Gastrocnemius medialis (tissue), 4 donors: ENCODE measurements around the gene TNS1. TPM values are rescaled to one million over a fixed set of nuclear protein-coding genes. Genes with fewer than 3 reads are reported as not detected.

Experiments
- ATAC-seq, 2 donors: fragments of 150-250 bp; one replicate each; pipeline ENCODE4 v1.9.1; 2016
- DNase-seq, 2 donors: peaks; one replicate each; pipeline ENCODE4 v3.0.0-alpha.2; 2019
- H3K27ac ChIP-seq, 4 donors: fragments of 200-600 bp; sonication (generic); 1 replicate in 1 of 4; 2 replicates in 3 of 4; pipeline ENCODE4 v1.5.1; 2016 to 2018; ENCODE audit warnings: mild to moderate bottlenecking in 2 of 4, moderate library complexity in 1 of 4
- H3K27me3 ChIP-seq, 3 donors: fragments of 200-600 bp; sonication (generic) in 2 of 3; 1 replicate in 1 of 3; 2 replicates in 2 of 3; pipeline versions ENCODE4 v1.5.1 to v1.6.0; 2016 to 2019; ENCODE audit warnings: mild to moderate bottlenecking in 1 of 3, moderate library complexity in 1 of 3
- H3K36me3 ChIP-seq, 2 donors: fragments of 200-600 bp; sonication (generic) in 1 of 2; one replicate each; pipeline ENCODE4 v1.5.1; 2017 to 2018
- H3K4me1 ChIP-seq, 2 donors: fragments of 200-600 bp; sonication (generic) in 1 of 2; one replicate each; pipeline ENCODE4 v1.5.1; 2016 to 2017; ENCODE audit warnings: mild to moderate bottlenecking in 2 of 2
- H3K4me3 ChIP-seq, 4 donors: fragments of 200-600 bp; sonication (generic) in 3 of 4; 1 replicate in 1 of 4; 2 replicates in 3 of 4; pipeline ENCODE4 v1.5.1; 2016 to 2019; ENCODE audit warnings: mild to moderate bottlenecking in 2 of 4
- H3K9me3 ChIP-seq, 3 donors: fragments of 200-600 bp; sonication (generic) in 2 of 3; 1 replicate in 1 of 3; 2 replicates in 2 of 3; pipeline ENCODE4 v1.5.1; 2016 to 2019
- POLR2A ChIP-seq, 2 donors: fragments of 450-650 bp; IDR thresholded peaks; one replicate each; pipeline ENCODE4 v1.6.1; 2017; ENCODE audit warnings: antibody characterized with exemption in 2 of 2, mild to moderate bottlenecking in 2 of 2, moderate library complexity in 2 of 2
- in situ Hi-C, 4 donors: fragments of 200-750 bp; cut with MboI; loops; one replicate each; pipeline versions ENCODE4 v1.15.0 to v1.8.0; 2017; ENCODE audit warnings: low sequenced_read_pairs in 4 of 4
- intact Hi-C: fragments of 100-400 bp; cut with DNase I; formaldehyde crosslinking; loops from one replicate; pipeline ENCODE4 v1.15.1; 2023; ENCODE audit warnings: low total_unique reads
- total RNA-seq, 4 donors: library from RNA; depleted of rRNA; stranded (reverse); fragments of >200 nt; gene quantifications; one replicate each; pipeline versions ENCODE4 v1.1.0 to v1.2.3, GENCODE V29; 2016
- TF ChIP-seq, protein P1 (sequence below), 5 experiments: fragments of 450-650 bp in 3 of 5; fragments of 200-600 bp in 2 of 5; sonication (generic) in 2 of 5; IDR thresholded peaks in 4 of 5; conservative IDR thresholded peaks in 1 of 5; 1 replicate in 4 of 5; 2 replicates in 1 of 5; pipeline ENCODE4 v1.5.1; 2016 to 2019; ENCODE audit warnings: antibody characterized with exemption in 5 of 5, mild to moderate bottlenecking in 3 of 5, moderate library complexity in 3 of 5

TNS1 gene
- total RNA-seq, 4 donors from 2014 or later = 407 to 670 (median 484) TPM

DNA sequence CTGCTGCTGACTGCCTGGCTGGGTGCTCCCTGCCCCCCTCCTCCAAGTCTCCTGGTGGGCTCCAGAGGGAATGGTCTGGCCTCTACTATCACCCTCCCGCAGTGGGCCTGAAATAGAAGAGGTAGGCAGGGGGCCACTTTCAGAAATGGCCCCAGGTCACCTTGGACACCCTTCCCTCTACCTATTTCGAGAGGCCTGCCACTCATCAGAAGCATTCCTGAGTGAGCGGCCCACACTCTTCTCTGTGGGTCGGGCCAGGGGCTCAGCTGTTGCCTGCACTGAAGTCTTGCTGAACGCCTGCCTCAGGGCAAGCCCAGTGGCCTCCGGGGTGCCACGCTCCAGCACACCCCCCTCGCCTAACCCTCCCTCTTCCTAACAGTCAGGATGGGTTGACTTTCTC is 124.9 kb downstream of the TNS1 start:
- Histone ChIP-seq H3K27ac (peak overlapping the region in 2 of 4 donors; percentile 16 to 17), H3K4me1 (peaks cover 5 to 12% of the 10 kb centered on the region in 2 donors), H3K36me3 (peaks cover 0 to 44% of the 10 kb centered on the region in 2 donors), H3K4me3 (no peak overlapping the region), H3K9me3 (no peaks in the 10 kb centered on the region), H3K27me3 (no peaks in the 10 kb centered on the region)
- DNase-seq (no peak), ATAC-seq (no peak)
- intact Hi-C loops = no loop called here
- TF ChIP-seq POLR2A (IDR thresholded peaks at IDR 0.05) = no peak
- TF ChIP-seq, protein P1, sequence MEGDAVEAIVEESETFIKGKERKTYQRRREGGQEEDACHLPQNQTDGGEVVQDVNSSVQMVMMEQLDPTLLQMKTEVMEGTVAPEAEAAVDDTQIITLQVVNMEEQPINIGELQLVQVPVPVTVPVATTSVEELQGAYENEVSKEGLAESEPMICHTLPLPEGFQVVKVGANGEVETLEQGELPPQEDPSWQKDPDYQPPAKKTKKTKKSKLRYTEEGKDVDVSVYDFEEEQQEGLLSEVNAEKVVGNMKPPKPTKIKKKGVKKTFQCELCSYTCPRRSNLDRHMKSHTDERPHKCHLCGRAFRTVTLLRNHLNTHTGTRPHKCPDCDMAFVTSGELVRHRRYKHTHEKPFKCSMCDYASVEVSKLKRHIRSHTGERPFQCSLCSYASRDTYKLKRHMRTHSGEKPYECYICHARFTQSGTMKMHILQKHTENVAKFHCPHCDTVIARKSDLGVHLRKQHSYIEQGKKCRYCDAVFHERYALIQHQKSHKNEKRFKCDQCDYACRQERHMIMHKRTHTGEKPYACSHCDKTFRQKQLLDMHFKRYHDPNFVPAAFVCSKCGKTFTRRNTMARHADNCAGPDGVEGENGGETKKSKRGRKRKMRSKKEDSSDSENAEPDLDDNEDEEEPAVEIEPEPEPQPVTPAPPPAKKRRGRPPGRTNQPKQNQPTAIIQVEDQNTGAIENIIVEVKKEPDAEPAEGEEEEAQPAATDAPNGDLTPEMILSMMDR (IDR thresholded peaks at IDR 0.05 in 4 of 5, conservative IDR thresholded peaks at IDR 0.05 in 1 of 5) = no peak
- in situ Hi-C loops = no loop called here

DNA sequence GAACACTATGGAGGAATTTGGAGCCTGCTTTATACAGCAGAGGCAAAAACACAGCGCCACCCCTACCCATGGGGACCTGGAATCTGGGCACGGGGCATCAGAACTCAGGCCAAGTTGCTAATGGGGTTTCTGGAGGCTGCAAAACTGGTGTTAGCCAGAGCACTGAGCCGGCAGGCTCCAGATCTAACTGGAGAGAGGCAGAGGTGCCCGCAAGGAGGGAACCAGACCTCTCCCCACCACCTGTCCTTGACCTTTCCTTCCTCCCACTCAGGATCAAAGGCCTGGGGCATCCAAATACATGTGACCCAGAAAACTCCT is 126.6 kb downstream of the TNS1 start:
- peaks cover 8 to 14% of the 10 kb centered on the region in 2 donors for H3K4me1 ChIP-seq
- H3K9me3 ChIP-seq = no peaks in the 10 kb centered on the region
- peak overlapping the region in 3 of 4 donors; percentile 9 to 41 (median 34) for H3K27ac ChIP-seq
- no peak overlapping the region for H3K4me3 ChIP-seq
- H3K36me3 ChIP-seq = peaks cover 0 to 54% of the 10 kb centered on the region in 2 donors
- in situ Hi-C loops (no loop called here), intact Hi-C loops (no loop called here)
- no peaks in the 10 kb centered on the region for H3K27me3 ChIP-seq
- TF ChIP-seq, protein P1 (IDR thresholded peaks at IDR 0.05 in 4 of 5, conservative IDR thresholded peaks at IDR 0.05 in 1 of 5) = no peak
- no peak for TF ChIP-seq POLR2A (IDR thresholded peaks at IDR 0.05)
- DNase-seq (no peak), ATAC-seq (no peak)

DNA sequence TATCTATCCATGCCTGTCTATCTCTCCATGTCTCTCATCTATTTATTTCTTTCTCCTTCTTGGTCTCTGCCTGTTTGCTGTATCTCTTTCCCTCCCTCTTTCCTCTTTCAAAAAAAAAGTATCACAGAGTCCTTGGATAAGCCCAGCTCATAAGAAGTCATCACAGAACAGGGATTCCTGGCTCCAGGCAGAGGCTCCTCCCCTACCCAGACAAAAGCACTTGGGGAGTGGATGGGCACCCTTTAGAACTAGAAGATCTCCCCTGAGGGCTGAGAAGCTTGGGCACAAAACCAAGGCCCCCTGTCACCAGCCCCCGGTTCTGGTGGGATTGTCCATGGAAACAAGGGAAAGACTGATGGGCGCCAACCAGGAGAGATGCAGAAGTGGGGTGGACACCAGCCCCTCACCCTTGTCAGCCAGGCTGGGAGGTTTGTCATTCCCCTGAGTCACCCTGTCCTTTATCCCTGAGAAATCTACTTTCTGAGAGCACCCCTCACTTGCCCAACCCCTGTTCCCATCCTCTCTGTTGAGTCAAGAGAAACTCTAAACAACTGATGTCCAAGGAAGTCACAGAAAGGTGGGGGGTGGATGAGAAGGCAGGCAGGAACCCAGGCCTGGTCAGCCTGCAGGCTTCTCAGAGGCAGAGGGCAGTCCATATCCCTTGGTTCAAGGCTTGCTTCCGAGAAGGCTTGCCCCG is 127.1 kb downstream of the TNS1 start:
- Histone ChIP-seq H3K9me3 (no peaks in the 10 kb centered on the region), H3K27ac (peak overlapping the region in 3 of 4 donors; percentile 5 to 41 (median 34)), H3K27me3 (no peaks in the 10 kb centered on the region), H3K4me3 (no peak overlapping the region), H3K4me1 (peaks cover 12 to 15% of the 10 kb centered on the region in 2 donors), H3K36me3 (peaks cover 0 to 49% of the 10 kb centered on the region in 2 donors)
- intact Hi-C loops (no loop called here), in situ Hi-C loops (no loop called here)
- TF ChIP-seq, protein P1 (IDR thresholded peaks at IDR 0.05 in 4 of 5, conservative IDR thresholded peaks at IDR 0.05 in 1 of 5) = no peak
- no peak for TF ChIP-seq POLR2A (IDR thresholded peaks at IDR 0.05)
- no peak for DNase-seq
- ATAC-seq = no peak

DNA sequence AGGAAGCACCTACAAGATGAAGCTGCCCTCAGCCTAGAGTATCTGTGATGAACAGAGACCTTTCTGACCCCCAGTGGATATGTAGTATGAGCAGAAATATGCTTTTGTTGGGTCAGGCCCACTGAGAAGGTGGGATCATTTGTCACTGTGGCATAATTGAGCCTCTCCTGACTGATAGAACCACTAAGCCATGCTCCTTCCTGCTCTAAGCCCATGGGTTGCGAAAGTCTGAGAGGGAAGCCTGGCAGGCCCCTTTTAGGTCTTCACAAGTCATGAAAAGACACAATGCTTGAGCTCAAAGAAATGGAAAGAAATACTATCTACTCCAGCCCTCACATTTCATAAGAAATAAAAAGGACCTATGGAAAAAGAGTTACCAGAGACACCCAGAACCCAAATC is 127.7 kb downstream of the TNS1 start:
- no peak overlapping the region for H3K4me3 ChIP-seq
- ATAC-seq = no peak
- H3K9me3 ChIP-seq = no peaks in the 10 kb centered on the region
- in situ Hi-C loops = no loop called here
- no peaks in the 10 kb centered on the region for H3K27me3 ChIP-seq
- H3K36me3 ChIP-seq = peaks cover 0 to 44% of the 10 kb centered on the region in 2 donors
- peaks cover 13 to 20% of the 10 kb centered on the region in 2 donors for H3K4me1 ChIP-seq
- no peak for DNase-seq
- TF ChIP-seq POLR2A (IDR thresholded peaks at IDR 0.05) = no peak
- TF ChIP-seq, protein P1 (IDR thresholded peaks at IDR 0.05 in 4 of 5, conservative IDR thresholded peaks at IDR 0.05 in 1 of 5) = no peak
- intact Hi-C loops = no loop called here
- H3K27ac ChIP-seq = peak overlapping the region in 3 of 4 donors; percentile 5 to 41 (median 34)
